Measurements from ENCODE around the gene LRRC9.

GRCh38 chr14:59904184-59904583 is 15.8 kb upstream of the LRRC9 start:
- TF ChIP-seq GABPA (IDR thresholded peaks at IDR 0.05; ENCODE audit: low read depth) (no peak), SPI1 (IDR thresholded peaks at IDR 0.05; ENCODE audit: borderline replicate concordance, low read depth) (no peak), CTCF (IDR thresholded peaks at IDR 0.05; ENCODE audit: insufficient read depth, low read length) (no peak), POLR2AphosphoS5 (IDR thresholded peaks at IDR 0.05; ENCODE audit: low read depth) (no peak), REST (IDR thresholded peaks at IDR 0.05; ENCODE audit: insufficient replicate concordance, low read depth) (no peak)
